HUES6 (cell line): ENCODE data around the gene AFF2.

Source experiments
- H3K27ac ChIP-seq: 2 replicates; pipeline ENCODE4 v1.7.0; 2013; ENCODE audit warnings: low read depth, mild to moderate bottlenecking, low read length, inconsistent platforms
- H3K27me3 ChIP-seq: 2 replicates; pipeline ENCODE4 v1.6.1; 2013; ENCODE audit warnings: low read length; ENCODE audit not compliant: control insufficient read depth, insufficient read depth
- H3K36me3 ChIP-seq: 2 replicates; pipeline ENCODE4 v1.6.1; 2013; ENCODE audit warnings: low read length; ENCODE audit not compliant: control insufficient read depth, insufficient read depth
- H3K4me1 ChIP-seq: 2 replicates; pipeline ENCODE4 v1.6.1; 2013; ENCODE audit warnings: low read length; ENCODE audit not compliant: control insufficient read depth, insufficient read depth
- H3K4me3 ChIP-seq: 2 replicates; pipeline ENCODE4 v1.5.1; 2013; ENCODE audit warnings: low read depth, low read length
- H3K9ac ChIP-seq: one replicate; pipeline ENCODE4 v1.6.1; 2013; ENCODE audit warnings: mild to moderate bottlenecking, low read length
- H3K9me3 ChIP-seq: 2 replicates; pipeline ENCODE4 v1.6.1; 2013; ENCODE audit warnings: low read depth, low read length; ENCODE audit not compliant: control insufficient read depth, insufficient read depth

AFF2 gene

DNA sequence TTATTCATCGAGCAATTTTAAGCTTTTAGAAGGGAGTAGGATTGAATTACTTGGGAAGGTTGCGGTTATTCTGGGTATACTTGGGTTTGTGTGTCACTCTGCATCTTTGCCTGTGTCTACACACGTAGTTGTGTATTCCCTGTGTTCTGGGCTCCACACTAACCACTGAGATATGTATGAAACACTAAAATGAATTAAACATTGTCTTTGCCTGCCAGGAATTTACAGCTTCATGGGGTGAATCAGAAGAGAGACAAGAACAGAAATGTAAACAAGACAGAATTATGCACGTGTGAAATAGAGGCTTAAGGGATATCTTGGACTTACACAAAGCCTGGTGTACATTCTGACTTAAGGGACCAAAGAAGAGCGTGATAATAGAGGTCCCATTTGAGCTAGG is 228.5 kb downstream of the AFF2 start:
- no peaks in the 10 kb centered on the region for H3K36me3 ChIP-seq

DNA sequence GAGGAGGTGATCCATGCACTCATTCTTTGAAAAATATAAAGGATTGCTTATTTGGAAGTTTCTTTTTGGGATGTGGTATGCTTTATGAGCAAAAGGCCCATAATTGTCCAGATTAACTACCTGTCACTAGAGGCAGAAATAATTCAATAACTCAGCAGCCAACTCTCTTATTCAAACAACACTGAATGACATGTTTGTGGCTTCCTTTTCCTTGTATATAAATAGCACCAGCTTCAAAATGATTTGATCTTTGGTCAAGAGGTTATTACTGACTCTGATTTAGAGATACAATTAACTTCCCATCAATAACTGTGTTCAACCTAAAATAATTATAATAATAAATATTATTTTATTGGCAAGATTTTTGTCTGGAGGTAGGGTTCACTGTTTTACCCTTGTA is 232.3 kb downstream of the AFF2 start:
- no peaks in the 10 kb centered on the region for H3K4me1 ChIP-seq
- H3K36me3 ChIP-seq: no peaks in the 10 kb centered on the region
- no peaks in the 10 kb centered on the region; the same call in 1 of the 2 replicates for H3K27me3 ChIP-seq
- H3K27ac ChIP-seq: no peak overlapping the region
- H3K4me3 ChIP-seq: no peak overlapping the region
- H3K9ac ChIP-seq: no peak overlapping the region
- H3K9me3 ChIP-seq: no peaks in the 10 kb centered on the region

More for the DNA sequence above, 228.5 kb downstream of the AFF2 start:
- Histone ChIP-seq H3K9me3 (no peaks in the 10 kb centered on the region; the same call in 1 of the 2 replicates), H3K9ac (no peak overlapping the region), H3K4me3 (no peak overlapping the region), H3K27me3 (no peaks in the 10 kb centered on the region; the same call in 1 of the 2 replicates), H3K27ac (no peak overlapping the region), H3K4me1 (no peaks in the 10 kb centered on the region)

DNA sequence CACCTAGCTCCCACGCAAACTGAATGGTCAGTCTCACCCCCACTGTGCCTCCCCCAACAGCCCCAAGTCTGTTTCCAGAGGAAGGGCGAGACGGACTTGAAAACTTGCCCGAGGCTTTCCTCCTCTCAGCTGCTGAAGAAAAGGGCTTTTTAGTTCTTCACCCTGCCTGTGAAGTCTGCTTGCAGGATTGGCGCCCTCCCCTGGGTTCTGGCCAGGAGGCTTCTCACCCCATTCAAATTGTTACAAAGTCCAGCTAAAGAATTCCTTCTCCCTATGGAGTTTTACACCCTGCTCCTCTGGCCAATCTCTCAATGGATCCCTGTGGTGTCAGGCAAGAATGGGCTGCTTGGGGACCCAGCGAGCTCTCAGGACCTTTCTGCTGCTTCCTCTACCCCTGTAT is 241.0 kb downstream of the AFF2 start:
- Histone ChIP-seq H3K9me3 (no peaks in the 10 kb centered on the region), H3K27me3 (no peaks in the 10 kb centered on the region), H3K4me1 (peaks cover 13% of the 10 kb centered on the region), H3K36me3 (no peaks in the 10 kb centered on the region), H3K27ac (no peak overlapping the region), H3K9ac (no peak overlapping the region), H3K4me3 (peak overlapping the region; percentile 28; the same call in 1 of the 2 replicates)

DNA sequence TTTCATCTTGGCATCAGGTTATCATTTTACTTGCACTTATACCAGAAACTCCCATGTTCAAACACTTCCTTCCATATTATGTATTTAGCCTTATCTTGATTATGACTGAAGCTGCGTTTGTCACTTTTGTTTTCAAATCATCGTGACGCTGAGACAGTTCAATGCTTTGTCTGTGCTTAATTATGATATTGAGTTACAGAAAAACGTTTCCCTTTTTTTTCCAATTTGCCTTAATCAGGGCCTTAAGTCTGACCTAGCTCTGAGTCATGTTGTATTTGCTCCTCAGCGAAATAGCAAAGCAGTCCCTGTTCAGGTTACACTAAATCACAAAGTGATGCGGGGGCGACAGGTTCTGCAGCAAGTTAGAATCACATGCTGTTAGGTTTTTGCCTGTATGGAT is 254.7 kb downstream of the AFF2 start:
- no peaks in the 10 kb centered on the region for H3K9me3 ChIP-seq
- H3K4me3 ChIP-seq: no peak overlapping the region
- H3K27ac ChIP-seq: no peak overlapping the region
- H3K36me3 ChIP-seq: no peaks in the 10 kb centered on the region
- H3K27me3 ChIP-seq: no peaks in the 10 kb centered on the region; the same call in 1 of the 2 replicates
- H3K4me1 ChIP-seq: no peaks in the 10 kb centered on the region
- no peak overlapping the region for H3K9ac ChIP-seq

DNA sequence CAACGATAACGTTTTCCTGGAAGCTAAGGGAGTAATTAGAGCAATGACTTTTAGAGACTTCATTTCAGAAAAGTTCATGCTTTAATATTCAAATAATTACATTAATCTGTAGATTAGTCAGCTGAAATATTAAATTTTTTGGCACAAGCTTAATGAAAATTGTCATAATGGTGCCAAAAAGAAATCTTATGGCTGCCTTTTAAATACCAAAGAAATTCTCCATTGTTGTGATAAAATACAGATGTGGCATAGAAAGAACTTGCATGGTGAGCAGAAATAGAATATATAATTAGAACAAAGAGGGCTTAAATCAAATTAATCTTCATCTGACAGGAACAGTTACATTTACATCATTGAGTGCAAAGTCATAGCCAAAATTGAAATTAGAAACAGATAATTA is 263.5 kb downstream of the AFF2 start:
- Histone ChIP-seq H3K36me3 (no peaks in the 10 kb centered on the region), H3K27ac (no peak overlapping the region), H3K27me3 (no peaks in the 10 kb centered on the region; the same call in 1 of the 2 replicates), H3K9me3 (no peaks in the 10 kb centered on the region), H3K4me3 (no peak overlapping the region), H3K4me1 (0 out of 2 replicates have a peak, but pooled peaks cover 4% of the 10 kb centered on the region), H3K9ac (no peak overlapping the region)

DNA sequence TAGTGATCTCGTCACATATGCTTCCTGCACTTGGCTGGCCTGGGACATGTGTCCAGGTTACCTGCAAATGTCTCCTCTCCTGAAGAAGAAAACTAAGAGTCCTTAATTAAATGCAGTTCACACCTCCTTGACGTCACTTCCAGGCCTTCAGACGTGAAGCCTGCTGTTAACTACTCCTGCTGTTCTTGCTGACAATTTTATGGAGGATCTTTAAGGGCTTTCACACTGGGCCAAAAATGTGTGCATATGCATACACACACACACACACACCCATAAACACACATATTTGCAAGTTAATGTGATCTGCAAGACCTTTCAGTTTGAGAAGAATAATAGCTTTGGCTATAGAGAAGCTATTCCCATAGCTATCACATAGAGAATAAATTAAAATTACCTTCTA is 267.9 kb downstream of the AFF2 start:
- no peak overlapping the region for H3K27ac ChIP-seq
- H3K9ac ChIP-seq: no peak overlapping the region
- no peaks in the 10 kb centered on the region for H3K36me3 ChIP-seq
- H3K27me3 ChIP-seq: no peaks in the 10 kb centered on the region
- 0 out of 2 replicates have a peak, but pooled peaks cover 4% of the 10 kb centered on the region for H3K4me1 ChIP-seq
- no peak overlapping the region for H3K4me3 ChIP-seq
- no peaks in the 10 kb centered on the region for H3K9me3 ChIP-seq

DNA sequence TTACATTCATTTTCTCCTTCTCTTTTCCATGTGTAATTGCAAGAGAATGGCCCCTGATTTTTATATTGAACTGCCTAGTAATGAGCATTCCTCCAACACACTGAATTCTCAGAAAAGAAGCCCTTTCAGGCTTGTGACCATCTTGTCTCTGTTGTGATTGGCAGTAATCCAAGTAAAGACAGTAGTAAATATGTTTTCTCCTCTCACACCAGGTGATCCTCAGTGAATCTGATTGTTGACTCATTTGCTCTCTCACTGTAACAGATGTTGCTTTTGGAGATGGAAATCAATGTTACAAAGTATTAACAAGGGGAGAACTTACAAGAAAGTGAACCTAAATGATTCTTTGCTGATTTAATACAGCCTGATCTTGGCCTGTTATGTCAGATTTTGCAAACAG is 271.0 kb downstream of the AFF2 start:
- Histone ChIP-seq H3K27me3 (no peaks in the 10 kb centered on the region), H3K27ac (no peak overlapping the region), H3K4me1 (0 out of 2 replicates have a peak, but pooled peaks cover 4% of the 10 kb centered on the region), H3K36me3 (no peaks in the 10 kb centered on the region), H3K9ac (no peak overlapping the region), H3K9me3 (no peaks in the 10 kb centered on the region), H3K4me3 (no peak overlapping the region)

DNA sequence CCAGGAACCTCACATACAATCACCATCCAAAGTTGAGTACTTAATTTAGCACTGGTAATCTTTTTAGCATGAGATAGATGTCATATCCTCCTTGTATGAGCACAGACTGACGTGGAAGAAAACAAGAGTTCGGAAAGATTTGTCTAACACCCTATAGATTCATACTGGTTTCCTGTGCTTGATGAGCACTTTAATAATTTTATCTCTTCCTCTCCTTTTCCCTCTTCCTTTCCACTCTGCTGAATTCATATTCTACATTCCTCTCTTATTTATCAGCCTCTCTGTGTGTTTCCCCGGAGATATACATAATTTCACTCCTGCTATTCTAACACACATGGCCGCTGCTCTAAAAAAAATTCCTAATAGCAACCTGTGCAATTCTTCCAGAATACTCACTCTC is 273.9 kb downstream of the AFF2 start:
- Histone ChIP-seq H3K9ac (no peak overlapping the region), H3K4me3 (no peak overlapping the region), H3K27me3 (no peaks in the 10 kb centered on the region), H3K9me3 (no peaks in the 10 kb centered on the region), H3K27ac (no peak overlapping the region), H3K4me1 (no peaks in the 10 kb centered on the region), H3K36me3 (no peaks in the 10 kb centered on the region)

DNA sequence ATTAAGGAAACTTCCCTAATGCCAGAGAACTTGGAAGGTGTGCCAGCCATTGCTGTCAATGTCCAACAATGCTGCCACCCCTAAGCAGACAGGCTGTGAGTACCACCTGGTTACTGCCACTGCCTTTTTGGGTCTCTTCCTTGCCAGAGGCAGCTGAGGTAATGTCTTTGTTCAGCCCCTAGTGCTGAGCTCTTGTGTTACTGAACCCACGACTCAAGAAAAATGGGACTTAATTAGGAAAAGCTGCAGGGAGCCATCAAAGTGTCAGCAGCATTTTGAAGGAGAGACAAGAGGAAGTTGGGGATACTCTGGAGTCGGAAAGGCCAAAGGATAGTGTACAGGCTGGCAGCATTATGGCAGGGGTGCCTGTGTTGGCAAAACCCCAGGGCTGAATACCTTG is 283.7 kb downstream of the AFF2 start:
- H3K9me3 ChIP-seq: no peaks in the 10 kb centered on the region
- H3K4me3 ChIP-seq: no peak overlapping the region
- H3K4me1 ChIP-seq: peaks cover 18% of the 10 kb centered on the region
- H3K36me3 ChIP-seq: no peaks in the 10 kb centered on the region
- H3K27me3 ChIP-seq: no peaks in the 10 kb centered on the region
- H3K9ac ChIP-seq: no peak overlapping the region
- H3K27ac ChIP-seq: no peak overlapping the region

DNA sequence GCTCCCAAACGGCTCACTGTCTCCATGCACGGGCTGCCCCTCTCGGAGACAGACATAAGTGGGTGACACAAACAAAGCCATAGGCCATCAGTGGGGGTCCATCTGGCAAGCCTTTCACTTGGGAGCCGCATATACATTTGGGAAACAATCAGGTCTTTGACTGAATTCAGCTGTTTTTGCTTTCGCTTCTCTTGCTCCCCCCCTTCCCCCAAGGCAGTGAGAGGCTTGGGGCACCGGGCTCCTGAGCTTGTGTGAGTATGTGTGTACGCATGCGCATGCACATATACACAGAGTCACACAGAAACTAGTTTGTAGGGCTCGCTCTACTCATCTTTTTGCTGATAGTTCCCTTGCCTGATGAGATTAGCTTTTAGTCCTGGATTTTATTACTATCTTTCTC is 284.4 kb downstream of the AFF2 start:
- no peak overlapping the region for H3K27ac ChIP-seq
- peaks cover 18% of the 10 kb centered on the region for H3K4me1 ChIP-seq
- no peak overlapping the region for H3K9ac ChIP-seq
- H3K4me3 ChIP-seq: no peak overlapping the region
- no peaks in the 10 kb centered on the region for H3K9me3 ChIP-seq
- H3K27me3 ChIP-seq: no peaks in the 10 kb centered on the region
- H3K36me3 ChIP-seq: no peaks in the 10 kb centered on the region

DNA sequence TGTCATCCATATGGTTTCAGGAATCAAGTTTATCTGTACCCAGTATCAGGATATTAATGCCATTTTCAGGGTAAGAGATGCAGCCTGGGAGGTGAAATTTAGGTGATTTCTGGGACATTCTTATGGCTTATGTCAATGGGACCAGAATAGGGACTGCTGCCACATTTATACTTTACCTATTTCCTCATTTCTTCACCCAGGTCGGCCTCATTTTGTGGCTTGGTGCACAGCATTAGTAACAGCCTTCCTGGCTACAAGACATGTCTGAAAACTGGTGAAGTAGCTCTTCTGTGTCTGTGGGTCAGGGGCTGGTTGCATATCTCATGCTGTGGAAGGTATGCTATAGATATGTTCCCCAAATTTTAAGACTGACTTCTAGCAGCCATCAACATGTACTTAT is 284.8 kb downstream of the AFF2 start:
- Histone ChIP-seq H3K36me3 (no peaks in the 10 kb centered on the region), H3K27me3 (no peaks in the 10 kb centered on the region), H3K9ac (no peak overlapping the region), H3K9me3 (no peaks in the 10 kb centered on the region), H3K4me3 (no peak overlapping the region), H3K27ac (no peak overlapping the region), H3K4me1 (peaks cover 18% of the 10 kb centered on the region)

DNA sequence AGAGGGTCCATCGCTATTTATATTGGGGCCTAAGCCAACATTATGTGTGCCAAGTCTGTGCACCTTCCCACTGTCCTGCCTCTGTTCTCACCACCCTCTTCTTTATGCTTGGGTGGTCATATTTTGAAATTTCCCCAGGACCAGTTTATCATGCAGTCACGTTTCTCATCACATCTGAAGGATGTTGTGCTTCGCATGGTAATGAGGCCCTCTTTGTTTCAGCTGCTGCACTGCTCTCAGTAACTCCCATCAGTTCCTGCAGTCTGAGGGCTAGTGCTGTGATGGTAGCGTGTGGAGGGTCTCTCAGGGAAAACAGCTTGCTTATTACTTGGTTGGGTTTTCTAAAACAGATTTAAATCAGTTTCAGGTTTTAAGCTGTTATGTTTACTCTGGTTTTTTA is 288.0 kb downstream of the AFF2 start:
- no peak overlapping the region for H3K27ac ChIP-seq
- H3K4me3 ChIP-seq: no peak overlapping the region
- no peaks in the 10 kb centered on the region for H3K9me3 ChIP-seq
- peaks cover 18% of the 10 kb centered on the region for H3K4me1 ChIP-seq
- H3K27me3 ChIP-seq: no peaks in the 10 kb centered on the region
- H3K36me3 ChIP-seq: no peaks in the 10 kb centered on the region
- H3K9ac ChIP-seq: no peak overlapping the region
